T-helper 1 cell (primary cell): ENCODE measurements around the gene KIFAP3.
"Not testable (repeated sequence)": the region's sequence is repeated elsewhere in the genome, so short reads cannot be mapped to it uniquely, and the experiment has no call there.

Experiments
- DNase-seq, 5 donors: peaks; one replicate each; pipeline ENCODE4 v3.0.0-alpha.2; 2012 to 2020

KIFAP3 gene

DNA sequence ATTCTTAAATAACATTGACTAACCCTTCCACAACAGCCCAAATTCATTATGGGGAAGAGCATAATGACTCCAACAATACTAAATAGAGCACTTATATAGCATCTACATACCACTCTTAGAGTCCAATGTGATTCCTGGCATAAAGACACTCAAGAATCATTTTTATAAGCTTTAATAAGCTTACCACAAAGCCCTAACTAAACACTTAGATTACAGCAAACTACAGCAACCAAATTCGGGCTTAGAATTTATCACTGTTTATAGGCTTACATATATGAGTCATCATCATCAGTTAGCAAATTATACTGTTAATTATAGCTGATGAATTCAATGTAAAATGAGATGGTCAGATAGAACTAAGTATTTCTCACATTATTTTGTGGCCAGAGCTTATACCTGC, 188.1 kb downstream of the KIFAP3 start:
- DNase-seq: no peak

DNA sequence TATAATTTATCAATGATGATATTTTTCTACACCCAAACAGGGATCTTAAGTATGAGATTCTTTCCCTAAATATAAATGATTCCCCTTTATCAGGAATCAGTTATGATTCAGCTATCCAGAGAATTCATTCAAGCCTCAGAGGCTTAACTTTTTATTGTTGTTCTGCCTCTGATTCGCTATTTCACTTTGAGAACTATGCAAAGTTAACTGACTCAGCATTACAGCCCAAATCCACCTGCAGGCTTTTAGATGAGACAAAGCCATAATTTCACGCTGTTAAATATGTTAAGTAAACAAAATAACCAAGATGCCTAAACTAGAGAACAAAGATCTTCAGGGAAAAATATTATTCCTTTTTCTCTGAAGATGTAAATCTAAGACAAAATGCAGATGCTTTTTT, 189.3 kb downstream of the KIFAP3 start:
- DNase-seq: no peak

DNA sequence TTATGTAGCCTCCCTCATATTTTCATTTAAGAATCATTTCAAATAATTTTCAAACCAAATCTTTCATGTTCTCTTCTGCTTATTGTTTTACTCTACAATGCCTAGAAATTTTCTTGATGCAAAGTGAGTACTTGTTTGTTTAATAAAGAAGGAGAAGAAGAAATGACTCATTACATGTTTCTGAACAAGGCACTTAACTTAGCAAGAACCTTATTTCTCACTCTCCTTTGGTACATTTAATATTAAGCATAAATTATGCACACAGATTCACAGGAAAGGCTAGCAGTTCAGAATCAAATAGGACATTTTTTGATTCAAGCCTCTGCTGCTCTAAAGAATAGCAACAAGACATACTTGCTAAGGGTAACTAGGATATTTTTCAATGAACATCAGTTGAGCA, 189.9 kb downstream of the KIFAP3 start:
- no peak for DNase-seq

DNA sequence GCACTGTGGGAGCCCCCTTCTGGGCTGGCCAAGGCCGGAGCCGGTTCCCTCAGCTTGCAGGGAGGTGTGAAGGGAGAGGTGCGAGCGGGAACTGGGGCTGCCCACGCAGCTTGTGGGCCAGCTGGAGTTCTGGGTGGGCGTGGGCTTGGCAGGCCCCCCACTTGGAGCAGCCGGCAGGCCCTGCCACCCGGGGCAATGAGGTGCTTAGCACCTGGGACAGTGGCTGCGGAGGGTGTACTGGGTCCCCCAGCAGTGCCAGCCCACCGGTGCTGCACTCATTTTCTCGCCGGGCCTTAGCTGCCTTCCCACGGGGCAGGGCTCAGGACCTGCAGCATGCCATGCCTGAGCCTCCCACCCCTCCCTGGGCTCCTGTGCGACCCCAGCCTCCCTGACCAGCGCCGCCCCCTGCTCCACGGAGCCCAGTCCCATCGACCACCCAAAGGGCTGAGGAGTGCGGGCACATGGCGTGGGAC, 192.4 kb downstream of the KIFAP3 start:
- DNase-seq: no peak

DNA sequence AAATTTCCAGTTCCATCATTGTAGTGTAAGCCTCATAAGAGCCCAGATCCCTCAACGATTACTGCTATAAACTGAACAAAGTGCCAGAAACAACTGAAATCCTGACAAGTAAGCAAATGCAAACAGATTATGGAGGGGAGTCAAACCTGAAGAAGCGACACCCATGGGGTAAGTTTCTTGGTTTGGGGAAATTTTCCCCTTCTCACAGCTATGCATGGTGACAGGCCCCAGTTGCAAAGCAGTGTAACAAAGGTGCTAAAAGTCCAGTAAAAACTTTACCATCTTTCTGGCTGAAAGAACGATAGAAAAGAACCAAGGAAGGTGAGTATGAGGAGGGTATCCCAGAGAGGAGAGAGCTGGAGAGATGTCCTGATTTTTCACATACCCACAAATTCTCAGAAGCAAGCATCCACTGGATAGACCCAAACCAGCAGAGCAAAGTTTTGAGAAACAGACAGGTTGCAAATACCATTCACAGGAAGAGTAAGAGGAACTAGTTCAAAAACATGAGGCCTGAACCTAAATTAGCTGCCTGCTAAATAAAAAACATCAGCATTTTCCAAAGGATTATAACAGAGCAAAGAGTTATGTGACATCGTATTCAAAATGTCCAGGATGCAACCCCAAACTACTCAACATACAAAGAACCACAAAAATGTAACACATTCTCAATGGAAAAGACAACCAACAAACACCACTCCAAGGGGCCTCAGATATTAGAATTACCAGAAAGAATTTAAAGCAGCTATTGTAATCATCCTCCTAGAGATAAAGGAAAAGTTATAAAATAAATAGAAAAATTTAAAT, 195.3 kb downstream of the KIFAP3 start:
- DNase-seq: no peak

DNA sequence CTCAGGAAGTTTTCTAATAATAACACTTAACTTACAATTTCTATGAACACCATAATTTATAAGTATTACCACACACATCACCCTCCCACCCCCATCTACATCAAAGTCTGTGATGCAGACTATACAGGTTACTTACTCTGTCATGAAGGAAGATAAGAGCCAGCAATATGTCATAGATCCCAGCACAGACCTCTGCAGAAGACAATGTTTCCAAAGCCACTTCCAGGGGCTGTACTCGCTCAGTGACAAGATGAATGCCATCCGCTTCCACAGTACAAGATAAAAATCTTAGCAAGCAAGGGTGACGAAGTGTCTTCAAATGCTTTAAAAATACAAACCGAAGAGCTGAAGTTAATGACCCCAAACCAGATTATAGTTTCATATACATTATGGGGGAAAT, 196.0 kb downstream of the KIFAP3 start:
- DNase-seq: no peak

DNA sequence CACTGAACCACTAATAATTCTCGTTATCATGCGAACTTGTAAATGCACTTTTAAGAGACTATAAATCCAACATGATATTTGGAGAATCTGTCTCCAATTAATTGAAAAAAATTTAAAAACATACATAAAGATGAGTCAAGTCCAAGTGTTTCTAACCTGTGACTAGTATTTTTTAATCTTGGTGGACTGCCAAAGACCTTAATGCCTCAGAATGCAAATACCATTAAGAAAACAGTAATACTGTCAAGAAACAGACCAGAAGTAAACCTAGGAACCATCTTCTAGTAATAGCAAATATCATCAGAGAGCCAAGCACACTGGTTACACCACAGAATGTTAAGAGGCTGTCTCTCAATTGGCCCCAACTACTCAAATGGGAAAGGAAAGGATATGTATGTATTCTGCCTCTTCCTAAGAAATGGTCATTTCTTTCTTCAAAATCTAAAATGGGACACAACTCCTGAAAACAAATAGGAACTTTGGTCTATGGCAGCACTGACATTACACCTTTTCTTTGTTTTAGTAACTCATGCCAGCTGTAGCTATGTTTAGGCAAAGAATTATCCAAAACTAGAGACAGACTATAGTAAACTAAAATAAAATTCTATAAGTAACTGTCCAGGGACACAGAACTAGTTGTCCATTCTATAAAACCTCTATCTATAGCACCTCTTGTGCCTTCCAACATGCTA, 196.5 kb downstream of the KIFAP3 start:
- no peak for DNase-seq

DNA sequence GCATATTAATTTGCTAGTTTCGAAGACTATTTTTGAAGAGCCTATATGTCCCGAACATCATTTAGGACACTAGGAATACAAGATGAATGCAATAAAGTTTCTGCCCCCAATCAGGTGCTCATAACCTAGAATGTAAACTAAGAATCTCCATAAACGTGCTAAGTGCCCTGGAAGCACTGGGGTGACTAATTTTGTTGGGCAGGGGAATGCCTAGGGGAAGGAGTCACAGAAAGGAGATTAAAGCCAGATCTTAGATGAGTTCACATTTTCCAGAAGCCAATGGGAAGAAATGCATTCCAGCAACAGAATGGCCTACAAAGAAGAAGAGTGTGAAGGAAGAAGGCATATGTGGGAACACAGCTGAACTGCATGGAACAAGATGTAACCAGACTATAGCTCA, 200.3 kb downstream of the KIFAP3 start:
- DNase-seq: no peak

DNA sequence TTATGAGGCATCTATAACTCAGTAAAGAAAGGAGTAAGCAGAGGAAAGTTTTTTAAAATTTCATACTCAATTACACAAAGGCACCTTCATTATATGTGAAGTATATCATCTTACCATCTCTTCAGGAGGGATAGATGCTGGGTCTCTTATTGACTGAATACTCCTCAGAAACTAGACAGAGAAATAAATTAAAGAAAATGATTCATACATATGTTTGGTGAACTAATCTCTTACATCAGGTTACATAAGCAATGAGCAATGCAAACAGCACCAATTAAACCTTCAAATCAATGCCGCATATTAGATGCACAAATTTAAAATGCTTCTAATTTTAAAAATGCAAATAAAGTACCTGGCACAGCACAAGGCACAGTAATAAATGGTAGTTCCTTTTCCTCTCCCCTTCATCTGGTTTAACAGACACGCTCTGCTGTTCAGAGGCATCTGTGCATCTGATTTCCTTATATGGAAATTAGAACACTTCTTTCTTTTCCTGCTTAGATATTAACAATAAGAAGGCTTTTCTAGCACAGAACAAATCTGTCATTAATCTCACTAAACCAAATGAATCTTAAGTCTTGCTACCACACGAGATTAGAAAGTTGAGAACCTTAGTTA, 200.8 kb downstream of the KIFAP3 start:
- no peak for DNase-seq

DNA sequence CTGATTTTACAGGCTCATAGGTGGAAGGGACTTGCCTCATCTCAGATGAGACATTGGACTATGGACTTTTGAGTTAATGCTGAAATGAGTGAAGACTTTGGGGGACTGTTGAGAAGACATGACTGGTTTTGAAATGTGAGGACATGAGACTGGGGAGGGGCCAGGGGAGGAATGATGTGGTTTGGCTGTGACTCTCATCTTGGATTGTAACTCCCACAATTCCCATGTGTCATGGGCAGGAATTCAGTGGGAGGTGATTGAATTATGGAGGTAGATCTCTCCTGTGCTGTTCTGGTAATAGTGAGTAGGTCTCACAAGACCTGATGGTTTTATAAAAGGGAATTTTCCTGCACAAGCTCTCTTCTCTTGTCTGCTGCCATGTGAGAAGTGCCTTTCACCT, 201.6 kb downstream of the KIFAP3 start:
- DNase-seq: no peak

DNA sequence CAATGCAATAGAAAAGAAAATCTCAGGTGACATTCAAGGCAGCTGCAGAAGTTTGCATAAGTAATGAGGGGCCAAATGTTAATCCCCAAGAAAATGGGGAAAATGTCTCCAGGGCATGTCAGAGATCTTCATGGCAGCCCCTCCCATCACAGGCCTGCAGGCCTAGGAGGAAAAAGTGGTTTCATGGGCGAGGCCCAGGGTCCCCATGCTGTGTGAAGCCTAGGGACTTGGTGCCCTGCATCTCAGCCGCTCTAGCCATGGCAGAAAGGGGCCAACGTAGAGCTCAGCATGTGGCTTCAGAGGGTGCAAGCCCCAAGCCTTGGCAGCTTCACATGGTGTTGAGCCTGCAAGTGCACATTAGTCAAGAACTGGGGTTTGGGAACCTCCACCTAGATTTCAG, 202.5 kb downstream of the KIFAP3 start:
- DNase-seq: not testable (repeated sequence)
